ENCODE measurements around the gene RHO.
A peak's percentile ranks its signal among the peaks of the same experiment; 100 is the strongest.

The RHO gene

DNA sequence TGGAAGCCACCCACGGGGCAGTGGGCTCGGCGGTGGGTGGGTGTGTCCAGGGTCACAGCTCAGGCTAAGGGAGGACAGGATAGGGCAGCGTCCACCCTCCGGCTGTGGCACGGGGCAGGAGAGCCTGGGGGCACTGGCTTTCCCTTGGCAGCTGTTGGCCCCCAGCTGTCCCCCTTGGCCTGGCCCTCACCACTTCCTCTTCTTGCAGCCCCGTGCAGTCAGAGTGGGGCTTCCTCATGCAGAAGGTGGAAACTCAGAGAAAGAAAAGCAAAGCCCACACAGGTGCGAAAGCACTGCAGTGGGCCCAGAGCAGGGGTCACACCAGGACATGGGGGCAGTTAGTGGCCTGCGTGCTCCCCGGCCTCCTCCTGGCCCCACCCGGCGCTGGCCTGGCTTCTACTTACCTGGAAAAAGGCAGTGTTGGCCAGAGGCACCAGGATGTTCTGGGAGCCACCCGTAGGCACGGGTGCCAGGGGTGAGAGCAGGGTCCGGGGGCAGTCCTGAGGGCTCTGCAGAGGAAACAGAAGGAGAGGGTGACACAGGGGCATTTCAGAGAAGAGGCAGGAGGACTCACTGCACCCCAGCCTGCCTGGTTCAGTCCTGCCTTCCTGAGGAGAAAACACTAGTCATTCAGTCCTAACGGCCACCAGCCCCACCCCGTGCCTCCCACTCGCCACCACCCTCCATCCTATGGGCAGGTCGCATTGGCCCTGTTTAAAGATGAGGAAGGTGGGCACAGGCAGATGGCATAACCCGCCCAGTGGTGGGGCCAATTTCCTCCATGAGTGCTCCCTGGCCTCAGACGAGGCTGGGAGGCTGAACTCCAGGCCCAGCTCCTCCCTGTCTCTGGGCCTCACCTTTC, 49.7 kb downstream of the RHO start:
- Histone ChIP-seq H3K36me3 (ENCODE audit: insufficient read depth, low read length) (peaks cover 63% of the 10 kb centered on the region; the same call in 1 of the 2 replicates), H3K79me2 (ENCODE audit: insufficient read depth, low read length) (no peaks in the 10 kb centered on the region), H3K4me3 (ENCODE audit: low read length, poor library complexity, severe bottlenecking) (peak overlapping the region; percentile 32), H3K9me3 (ENCODE audit: insufficient read depth, low read depth, low read length) (no peaks in the 10 kb centered on the region), H3K4me1 (ENCODE audit: insufficient read depth, low read length, poor library complexity, severe bottlenecking) (peaks cover 32% of the 10 kb centered on the region), H3F3A (ENCODE audit: low read depth) (no peaks in the 10 kb centered on the region), H3K9me2 (replicated peaks; ENCODE audit: low read depth, low read length) (no peaks in the 10 kb centered on the region), H3K4me2 (ENCODE audit: low read depth, low read length, poor library complexity, severe bottlenecking) (peak overlapping the region; percentile 56), H2AFZ (ENCODE audit: low read length) (no peak overlapping the region), H3K9ac (ENCODE audit: low read depth, low read length, poor library complexity, severe bottlenecking) (peak overlapping the region; percentile 60), H3K27me3 (ENCODE audit: insufficient read depth, low read length, poor library complexity, severe bottlenecking) (no peaks in the 10 kb centered on the region), H4K20me1 (ENCODE audit: insufficient read depth, low read length, poor library complexity, severe bottlenecking) (no peaks in the 10 kb centered on the region)
- TF ChIP-seq EZH2phosphoT487 (IDR thresholded peaks at IDR 0.05; ENCODE audit: borderline replicate concordance) (no peak), CTCF (conservative IDR thresholded peaks at IDR 0.05; ENCODE audit: low read length) (no peak)

- no peaks in the 10 kb centered on the region for H3K27me3 ChIP-seq (ENCODE audit: insufficient read depth, low read length, poor library complexity, severe bottlenecking)
- no peak overlapping the region for H3K4me3 ChIP-seq (ENCODE audit: low read length, poor library complexity, severe bottlenecking)
- no peak overlapping the region for H2AFZ ChIP-seq (ENCODE audit: low read length)
- TF ChIP-seq CTCF (conservative IDR thresholded peaks at IDR 0.05; ENCODE audit: low read length) (no peak), EZH2phosphoT487 (IDR thresholded peaks at IDR 0.05; ENCODE audit: borderline replicate concordance) (no peak)
- peaks cover 32% of the 10 kb centered on the region for H3K4me1 ChIP-seq (ENCODE audit: insufficient read depth, low read length, poor library complexity, severe bottlenecking)
- no peaks in the 10 kb centered on the region for H3K79me2 ChIP-seq (ENCODE audit: insufficient read depth, low read length)
- peaks cover 65% of the 10 kb centered on the region; the same call in 1 of the 2 replicates for H3K36me3 ChIP-seq (ENCODE audit: insufficient read depth, low read length)
- H3K9ac ChIP-seq (ENCODE audit: low read depth, low read length, poor library complexity, severe bottlenecking), result no peak overlapping the region
- H3K9me2 ChIP-seq (replicated peaks; ENCODE audit: low read depth, low read length), result no peaks in the 10 kb centered on the region
- no peaks in the 10 kb centered on the region for H4K20me1 ChIP-seq (ENCODE audit: insufficient read depth, low read length, poor library complexity, severe bottlenecking)
- no peaks in the 10 kb centered on the region for H3K9me3 ChIP-seq (ENCODE audit: insufficient read depth, low read depth, low read length)
- no peak overlapping the region for H3K4me2 ChIP-seq (ENCODE audit: low read depth, low read length, poor library complexity, severe bottlenecking)
- no peaks in the 10 kb centered on the region for H3F3A ChIP-seq (ENCODE audit: low read depth)
Observed at GRCh38 chr3:129579991-129580390, 51.6 kb downstream of the RHO start.

DNA sequence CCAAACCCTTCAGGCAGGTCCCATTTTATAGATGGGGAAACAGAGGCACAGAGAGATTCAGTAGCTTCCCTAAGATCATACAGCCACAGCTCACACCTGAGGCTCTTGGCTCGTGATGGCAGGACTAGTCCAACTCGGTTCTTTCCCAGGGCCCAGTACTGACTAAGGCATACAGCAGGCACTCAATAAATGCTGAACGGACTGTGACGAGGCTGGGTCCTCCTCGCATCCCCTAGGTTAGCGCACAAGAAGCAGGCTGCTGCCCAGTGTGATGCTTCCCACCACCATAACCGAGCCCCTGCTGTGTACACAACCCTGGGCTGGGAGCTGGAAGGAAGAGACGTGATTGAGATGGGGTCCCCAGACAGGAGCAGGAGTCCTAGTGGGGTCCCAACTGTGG, 53.2 kb downstream of the RHO start:
- TF ChIP-seq EZH2phosphoT487 (IDR thresholded peaks at IDR 0.05; ENCODE audit: borderline replicate concordance) (no peak), CTCF (conservative IDR thresholded peaks at IDR 0.05; ENCODE audit: low read length) (no peak)
- peaks cover 25% of the 10 kb centered on the region for H3K4me1 ChIP-seq (ENCODE audit: insufficient read depth, low read length, poor library complexity, severe bottlenecking)
- H3K4me3 ChIP-seq (ENCODE audit: low read length, poor library complexity, severe bottlenecking), result no peak overlapping the region
- H3K79me2 ChIP-seq (ENCODE audit: insufficient read depth, low read length), result no peaks in the 10 kb centered on the region
- H3K9ac ChIP-seq (ENCODE audit: low read depth, low read length, poor library complexity, severe bottlenecking), result no peak overlapping the region
- no peak overlapping the region for H3K4me2 ChIP-seq (ENCODE audit: low read depth, low read length, poor library complexity, severe bottlenecking)
- peaks cover 72% of the 10 kb centered on the region; the same call in 1 of the 2 replicates for H3K36me3 ChIP-seq (ENCODE audit: insufficient read depth, low read length)
- no peaks in the 10 kb centered on the region for H4K20me1 ChIP-seq (ENCODE audit: insufficient read depth, low read length, poor library complexity, severe bottlenecking)
- no peaks in the 10 kb centered on the region for H3K27me3 ChIP-seq (ENCODE audit: insufficient read depth, low read length, poor library complexity, severe bottlenecking)
- H2AFZ ChIP-seq (ENCODE audit: low read length), result no peak overlapping the region
- no peaks in the 10 kb centered on the region for H3F3A ChIP-seq (ENCODE audit: low read depth)
- H3K9me2 ChIP-seq (replicated peaks; ENCODE audit: low read depth, low read length), result no peaks in the 10 kb centered on the region
- H3K9me3 ChIP-seq (ENCODE audit: insufficient read depth, low read depth, low read length), result no peaks in the 10 kb centered on the region
